ENCODE results near the gene DIO3.

The DIO3 gene

DNA sequence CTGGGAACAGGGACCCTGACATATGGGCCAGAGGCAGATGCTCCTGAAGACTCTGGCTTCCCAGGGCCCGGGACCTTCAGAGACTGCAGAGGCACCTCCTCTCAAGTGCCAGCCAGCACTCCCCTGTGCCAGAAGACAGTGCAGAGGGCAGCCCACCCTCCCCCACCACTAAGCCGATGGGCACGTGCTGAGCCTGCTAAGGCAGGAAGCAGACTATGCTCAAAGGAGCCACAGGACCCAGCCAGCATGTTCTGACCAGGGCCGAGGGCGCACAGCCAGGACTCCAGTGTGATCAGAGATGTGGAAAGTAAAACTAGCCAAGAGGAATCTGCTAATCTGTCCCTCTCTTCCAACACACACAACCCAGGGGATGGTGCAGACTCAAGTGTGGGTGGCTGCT is 29.8 kb downstream of the DIO3 start:
- no peaks in the 10 kb centered on the region for H3K79me2 ChIP-seq (ENCODE audit: insufficient read depth, low read length)
- no peaks in the 10 kb centered on the region; the same call in 1 of the 2 replicates for H3K9me3 ChIP-seq (ENCODE audit: low read length)
- H3K9me2 ChIP-seq (ENCODE audit: low read depth, low read length) = no peaks in the 10 kb centered on the region
- no peaks in the 10 kb centered on the region for H3K4me1 ChIP-seq (ENCODE audit: insufficient read depth, low read length, severe bottlenecking)
- no peaks in the 10 kb centered on the region for H3K36me3 ChIP-seq (ENCODE audit: insufficient read depth, low read length)
- H3K4me2 ChIP-seq (ENCODE audit: low read length) = no peak overlapping the region
- H3F3A ChIP-seq (ENCODE audit: insufficient read depth, low read length) = no peaks in the 10 kb centered on the region
- H2AFZ ChIP-seq (ENCODE audit: low read length) = no peak overlapping the region
- no peaks in the 10 kb centered on the region for H4K20me1 ChIP-seq (ENCODE audit: insufficient read depth, low read length)
- TF ChIP-seq EZH2 (IDR thresholded peaks at IDR 0.05; ENCODE audit: borderline replicate concordance, low read length) = no peak
- TF ChIP-seq, protein P1, sequence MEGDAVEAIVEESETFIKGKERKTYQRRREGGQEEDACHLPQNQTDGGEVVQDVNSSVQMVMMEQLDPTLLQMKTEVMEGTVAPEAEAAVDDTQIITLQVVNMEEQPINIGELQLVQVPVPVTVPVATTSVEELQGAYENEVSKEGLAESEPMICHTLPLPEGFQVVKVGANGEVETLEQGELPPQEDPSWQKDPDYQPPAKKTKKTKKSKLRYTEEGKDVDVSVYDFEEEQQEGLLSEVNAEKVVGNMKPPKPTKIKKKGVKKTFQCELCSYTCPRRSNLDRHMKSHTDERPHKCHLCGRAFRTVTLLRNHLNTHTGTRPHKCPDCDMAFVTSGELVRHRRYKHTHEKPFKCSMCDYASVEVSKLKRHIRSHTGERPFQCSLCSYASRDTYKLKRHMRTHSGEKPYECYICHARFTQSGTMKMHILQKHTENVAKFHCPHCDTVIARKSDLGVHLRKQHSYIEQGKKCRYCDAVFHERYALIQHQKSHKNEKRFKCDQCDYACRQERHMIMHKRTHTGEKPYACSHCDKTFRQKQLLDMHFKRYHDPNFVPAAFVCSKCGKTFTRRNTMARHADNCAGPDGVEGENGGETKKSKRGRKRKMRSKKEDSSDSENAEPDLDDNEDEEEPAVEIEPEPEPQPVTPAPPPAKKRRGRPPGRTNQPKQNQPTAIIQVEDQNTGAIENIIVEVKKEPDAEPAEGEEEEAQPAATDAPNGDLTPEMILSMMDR (IDR thresholded peaks at IDR 0.05; ENCODE audit: low read length) = no peak
- no peak overlapping the region for H3K27ac ChIP-seq (ENCODE audit: low read depth, low read length, poor library complexity, severe bottlenecking)
- no peak overlapping the region for H3K4me3 ChIP-seq (ENCODE audit: low read depth, low read length, poor library complexity, severe bottlenecking)
- no peaks in the 10 kb centered on the region for H3K27me3 ChIP-seq (ENCODE audit: insufficient read depth, low read length)
- H3K9ac ChIP-seq (ENCODE audit: low read length) = no peak overlapping the region

DNA sequence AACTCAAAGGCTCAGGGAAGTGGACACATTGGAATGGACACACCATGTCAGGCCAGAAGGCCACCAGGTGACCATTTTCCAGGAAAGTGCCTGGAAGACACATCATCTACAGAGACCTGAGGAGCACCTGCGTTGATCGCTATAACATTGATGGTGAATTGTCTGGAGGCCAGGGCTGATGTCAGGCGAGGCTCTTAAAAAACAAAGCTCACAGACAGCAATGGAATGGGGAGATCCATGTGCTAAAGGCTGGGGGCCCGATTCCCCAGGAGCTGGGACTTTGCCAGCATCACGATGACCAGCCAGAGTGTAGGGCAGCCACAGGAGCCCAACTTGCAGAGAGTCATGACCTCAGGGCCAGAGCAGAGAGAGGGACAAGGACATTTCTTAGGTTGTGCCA is 30.3 kb downstream of the DIO3 start:
- no peaks in the 10 kb centered on the region for H3F3A ChIP-seq (ENCODE audit: insufficient read depth, low read length)
- no peak overlapping the region for H3K4me2 ChIP-seq (ENCODE audit: low read length)
- H2AFZ ChIP-seq (ENCODE audit: low read length) = no peak overlapping the region
- no peak overlapping the region for H3K9ac ChIP-seq (ENCODE audit: low read length)
- H3K9me3 ChIP-seq (ENCODE audit: low read length) = peaks cover 2% of the 10 kb centered on the region; the same call in 1 of the 2 replicates
- no peaks in the 10 kb centered on the region for H3K27me3 ChIP-seq (ENCODE audit: insufficient read depth, low read length)
- no peaks in the 10 kb centered on the region for H3K79me2 ChIP-seq (ENCODE audit: insufficient read depth, low read length)
- no peak overlapping the region for H3K27ac ChIP-seq (ENCODE audit: low read depth, low read length, poor library complexity, severe bottlenecking)
- H3K4me3 ChIP-seq (ENCODE audit: low read depth, low read length, poor library complexity, severe bottlenecking) = no peak overlapping the region
- no peaks in the 10 kb centered on the region for H3K36me3 ChIP-seq (ENCODE audit: insufficient read depth, low read length)
- no peaks in the 10 kb centered on the region for H3K9me2 ChIP-seq (ENCODE audit: low read depth, low read length)
- TF ChIP-seq EZH2 (IDR thresholded peaks at IDR 0.05; ENCODE audit: borderline replicate concordance, low read length) = no peak
- TF ChIP-seq, protein P1 (IDR thresholded peaks at IDR 0.05; ENCODE audit: low read length) = no peak
- H3K4me1 ChIP-seq (ENCODE audit: insufficient read depth, low read length, severe bottlenecking) = peaks cover 3% of the 10 kb centered on the region
- no peaks in the 10 kb centered on the region for H4K20me1 ChIP-seq (ENCODE audit: insufficient read depth, low read length)

DNA sequence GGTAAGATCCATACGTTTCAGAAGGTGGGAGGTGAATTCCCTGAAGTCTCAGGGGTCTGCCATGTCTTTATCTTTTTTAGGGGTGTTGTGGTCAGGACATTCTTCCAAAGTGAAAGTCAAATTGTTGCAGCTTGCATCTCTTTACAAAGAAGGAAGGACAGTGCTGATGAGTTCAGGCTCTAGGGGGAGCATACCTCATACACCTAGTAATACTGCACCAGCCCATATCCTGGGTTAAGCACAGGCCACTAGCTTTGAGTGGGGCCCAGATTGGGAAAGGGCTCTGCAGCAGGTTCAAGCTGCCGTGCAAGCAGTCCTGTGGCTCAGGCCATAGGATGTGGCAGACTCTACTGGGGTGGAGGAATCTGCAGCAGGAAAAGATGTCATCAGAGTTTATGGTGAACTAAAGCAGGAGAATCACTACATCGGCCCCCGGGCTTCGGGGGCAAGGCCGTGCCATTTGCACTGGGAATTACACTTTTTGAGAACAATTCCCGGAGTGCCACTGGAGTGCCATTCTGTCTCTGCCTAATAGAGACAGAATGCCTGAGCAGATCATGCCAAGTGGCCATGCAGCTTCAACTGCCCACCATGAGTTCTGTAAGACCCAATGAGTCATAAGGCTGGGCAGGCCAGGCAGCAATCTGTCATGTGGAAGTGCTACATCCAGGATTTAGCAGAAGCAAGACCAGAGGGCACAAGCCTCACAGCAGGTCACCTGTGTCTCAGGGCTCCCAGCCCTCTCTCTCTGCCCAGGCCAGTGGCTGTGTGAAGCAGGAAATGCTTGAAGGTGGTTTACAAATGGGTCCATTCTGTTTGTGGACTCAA is 32.3 kb downstream of the DIO3 start:
- Histone ChIP-seq H3K27ac (ENCODE audit: low read depth, low read length, poor library complexity, severe bottlenecking) (no peak overlapping the region), H3K4me1 (ENCODE audit: insufficient read depth, low read length, severe bottlenecking) (peaks cover 6% of the 10 kb centered on the region), H4K20me1 (ENCODE audit: insufficient read depth, low read length) (no peaks in the 10 kb centered on the region), H3K9me2 (ENCODE audit: low read depth, low read length) (no peaks in the 10 kb centered on the region), H3K9me3 (ENCODE audit: low read length) (peaks cover 4% of the 10 kb centered on the region; the same call in 1 of the 2 replicates), H3K36me3 (ENCODE audit: insufficient read depth, low read length) (no peaks in the 10 kb centered on the region), H3K9ac (ENCODE audit: low read length) (no peak overlapping the region), H2AFZ (ENCODE audit: low read length) (no peak overlapping the region), H3K79me2 (ENCODE audit: insufficient read depth, low read length) (no peaks in the 10 kb centered on the region), H3K4me2 (ENCODE audit: low read length) (no peak overlapping the region), H3K4me3 (ENCODE audit: low read depth, low read length, poor library complexity, severe bottlenecking) (no peak overlapping the region), H3F3A (ENCODE audit: insufficient read depth, low read length) (no peaks in the 10 kb centered on the region), H3K27me3 (ENCODE audit: insufficient read depth, low read length) (no peaks in the 10 kb centered on the region)
- no peak for TF ChIP-seq EZH2 (IDR thresholded peaks at IDR 0.05; ENCODE audit: borderline replicate concordance, low read length)
- TF ChIP-seq, protein P1 (IDR thresholded peaks at IDR 0.05; ENCODE audit: low read length) = no peak
